Thoracic aorta (tissue), 2 donors: ENCODE data around the gene SLC17A5. TPM values are rescaled to one million over a fixed set of nuclear protein-coding genes. Genes with fewer than 3 reads are reported as not detected.
"Not testable (repeated sequence)": the region's sequence is repeated elsewhere in the genome, so short reads cannot be mapped to it uniquely, and the experiment has no call there.

Experiments used
- ATAC-seq: fragments of 150-250 bp; one replicate; pipeline ENCODE4 v1.8.0; 2017; ENCODE audit warnings: low read depth; ENCODE audit not compliant: insufficient number of reproducible peaks, low FRiP score
- DNase-seq: peaks from one replicate; pipeline ENCODE4 v3.0.0-alpha.2; 2020; ENCODE audit warnings: low spot score
- H3K27ac ChIP-seq, 2 donors: fragments of 200-600 bp; sonication (generic); 1 replicate in 1 of 2; 2 replicates in 1 of 2; pipeline ENCODE4 v1.5.1; 2016; ENCODE audit warnings: mild to moderate bottlenecking in 2 of 2, moderate library complexity in 2 of 2
- H3K27me3 ChIP-seq: fragments of 200-600 bp; sonication (generic); replicated peaks from 2 replicates; pipeline ENCODE4 v1.6.0; 2016; ENCODE audit warnings: mild to moderate bottlenecking; ENCODE audit not compliant: insufficient read depth
- H3K36me3 ChIP-seq: fragments of 200-600 bp; sonication (generic); one replicate; pipeline ENCODE4 v1.5.1; 2016
- H3K4me1 ChIP-seq, 2 donors: fragments of 200-600 bp; sonication (generic); 1 replicate in 1 of 2; 2 replicates in 1 of 2; pipeline versions ENCODE4 v1.5.1 to v1.6.0; 2016; ENCODE audit warnings: low read depth in 2 of 2, mild to moderate bottlenecking in 1 of 2; ENCODE audit not compliant: control insufficient read depth in 1 of 2
- H3K4me3 ChIP-seq: fragments of 200-600 bp; sonication (generic); 2 replicates; pipeline ENCODE4 v1.5.1; 2016; ENCODE audit warnings: mild to moderate bottlenecking
- H3K9me3 ChIP-seq: fragments of 200-600 bp; sonication (generic); 2 replicates; pipeline ENCODE4 v1.5.1; 2016
- total RNA-seq, 2 donors: library from RNA; depleted of rRNA; stranded (reverse); fragments of >200 nt; gene quantifications; one replicate each; pipeline versions ENCODE4 v1.1.0 to v1.2.3, GENCODE V29; 2016
- TF ChIP-seq, protein P1 (sequence below): fragments of 200-600 bp; sonication (generic); IDR thresholded peaks from one replicate; pipeline ENCODE4 v1.5.1; 2019; ENCODE audit warnings: antibody characterized with exemption

The SLC17A5 gene
- total RNA-seq, 2 donors from 2014 or later = 24.1 to 36.8 TPM

DNA sequence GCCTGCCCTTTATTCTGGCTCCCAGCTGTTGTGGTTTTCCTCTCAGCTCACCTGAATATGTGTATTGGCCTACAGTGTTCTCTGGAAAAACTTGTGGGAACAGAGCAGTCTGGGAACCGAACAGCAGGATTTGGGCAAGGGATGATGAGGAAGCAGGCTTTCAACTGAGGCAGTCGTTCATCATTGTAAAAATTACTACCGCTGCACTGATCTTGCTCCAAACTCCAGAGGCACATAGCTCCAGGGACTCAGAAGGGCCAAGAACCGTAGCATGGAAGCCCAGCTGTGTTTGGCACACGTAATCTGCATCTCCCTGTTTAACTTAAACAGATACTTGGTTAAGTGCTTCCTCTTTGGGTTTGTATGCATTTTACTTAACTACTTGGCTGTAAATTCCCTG, 84.7 kb downstream of the SLC17A5 start:
- H3K4me1 ChIP-seq = peaks cover 0 to 12% of the 10 kb centered on the region in 2 donors
- no peak overlapping the region for H3K27ac ChIP-seq
- no peaks in the 10 kb centered on the region for H3K36me3 ChIP-seq
- ATAC-seq = no peak
- DNase-seq = no peak
- H3K4me3 ChIP-seq = no peak overlapping the region
- no peaks in the 10 kb centered on the region for H3K27me3 ChIP-seq
- TF ChIP-seq, protein P1, sequence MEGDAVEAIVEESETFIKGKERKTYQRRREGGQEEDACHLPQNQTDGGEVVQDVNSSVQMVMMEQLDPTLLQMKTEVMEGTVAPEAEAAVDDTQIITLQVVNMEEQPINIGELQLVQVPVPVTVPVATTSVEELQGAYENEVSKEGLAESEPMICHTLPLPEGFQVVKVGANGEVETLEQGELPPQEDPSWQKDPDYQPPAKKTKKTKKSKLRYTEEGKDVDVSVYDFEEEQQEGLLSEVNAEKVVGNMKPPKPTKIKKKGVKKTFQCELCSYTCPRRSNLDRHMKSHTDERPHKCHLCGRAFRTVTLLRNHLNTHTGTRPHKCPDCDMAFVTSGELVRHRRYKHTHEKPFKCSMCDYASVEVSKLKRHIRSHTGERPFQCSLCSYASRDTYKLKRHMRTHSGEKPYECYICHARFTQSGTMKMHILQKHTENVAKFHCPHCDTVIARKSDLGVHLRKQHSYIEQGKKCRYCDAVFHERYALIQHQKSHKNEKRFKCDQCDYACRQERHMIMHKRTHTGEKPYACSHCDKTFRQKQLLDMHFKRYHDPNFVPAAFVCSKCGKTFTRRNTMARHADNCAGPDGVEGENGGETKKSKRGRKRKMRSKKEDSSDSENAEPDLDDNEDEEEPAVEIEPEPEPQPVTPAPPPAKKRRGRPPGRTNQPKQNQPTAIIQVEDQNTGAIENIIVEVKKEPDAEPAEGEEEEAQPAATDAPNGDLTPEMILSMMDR = no peak
- no peaks in the 10 kb centered on the region for H3K9me3 ChIP-seq

GRCh38 chr6:73566954-73567591, 86.7 kb downstream of the SLC17A5 start:
- no peaks in the 10 kb centered on the region for H3K36me3 ChIP-seq
- DNase-seq = peak; percentile 27
- no peaks in the 10 kb centered on the region for H3K27me3 ChIP-seq
- ATAC-seq = no peak
- H3K4me3 ChIP-seq = no peak overlapping the region
- no peaks in the 10 kb centered on the region for H3K9me3 ChIP-seq
- TF ChIP-seq, protein P1 = no peak
- H3K27ac ChIP-seq = no peak overlapping the region
- peaks cover 0 to 12% of the 10 kb centered on the region in 2 donors for H3K4me1 ChIP-seq

DNA sequence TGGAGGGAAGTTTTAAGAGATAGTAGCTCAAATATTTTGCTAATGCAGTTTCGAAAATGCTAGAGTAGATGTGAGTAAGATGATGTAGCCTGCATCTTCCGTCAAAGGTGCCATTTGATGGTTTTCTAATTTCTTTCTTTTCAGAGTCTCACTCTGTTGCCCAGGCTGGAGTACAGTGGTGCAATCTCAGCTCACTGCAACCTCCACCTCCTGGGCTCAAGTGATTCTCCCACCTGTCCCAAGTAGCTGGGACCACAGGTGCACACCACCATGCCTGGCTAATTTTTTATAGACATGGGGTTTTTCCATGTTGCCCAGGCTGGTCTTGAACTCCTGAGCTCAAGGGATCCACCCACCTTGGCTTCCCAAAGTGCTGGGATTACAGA, 87.3 kb downstream of the SLC17A5 start:
- not testable (repeated sequence) for H3K36me3 ChIP-seq, H3K27ac ChIP-seq, H3K9me3 ChIP-seq, H3K4me3 ChIP-seq, H3K4me1 ChIP-seq, ATAC-seq, H3K27me3 ChIP-seq, DNase-seq

- Histone ChIP-seq H3K27me3 (no peaks in the 10 kb centered on the region), H3K36me3 (no peaks in the 10 kb centered on the region), H3K4me3 (no peak overlapping the region), H3K9me3 (no peaks in the 10 kb centered on the region), H3K4me1 (peaks cover 0 to 3% of the 10 kb centered on the region in 2 donors), H3K27ac (no peak overlapping the region)
- TF ChIP-seq, protein P1 = no peak
- no peak for ATAC-seq
- DNase-seq = no peak
These were observed 87.9 kb downstream of the SLC17A5 start for GRCh38 chr6:73565767-73566485.

GRCh38 chr6:73564578-73565345, 89.0 kb downstream of the SLC17A5 start:
- Histone ChIP-seq H3K9me3 (no peaks in the 10 kb centered on the region), H3K4me1 (peaks cover 0 to 3% of the 10 kb centered on the region in 2 donors), H3K4me3 (no peak overlapping the region), H3K36me3 (no peaks in the 10 kb centered on the region), H3K27me3 (no peaks in the 10 kb centered on the region), H3K27ac (no peak overlapping the region)
- no peak for ATAC-seq
- no peak for DNase-seq
- TF ChIP-seq, protein P1 = no peak
